GM19025 (cell line): ENCODE measurements around the gene RALGAPB.

ENCODE experiments used
- ATAC-seq: cut with Tn5 transposase; IDR thresholded peaks from one replicate; pipeline ENCODE4 v1.9.1; 2021; ENCODE audit warnings: mild to moderate bottlenecking, low read depth, moderate library complexity; ENCODE audit not compliant: unreplicated experiment

The RALGAPB gene

DNA sequence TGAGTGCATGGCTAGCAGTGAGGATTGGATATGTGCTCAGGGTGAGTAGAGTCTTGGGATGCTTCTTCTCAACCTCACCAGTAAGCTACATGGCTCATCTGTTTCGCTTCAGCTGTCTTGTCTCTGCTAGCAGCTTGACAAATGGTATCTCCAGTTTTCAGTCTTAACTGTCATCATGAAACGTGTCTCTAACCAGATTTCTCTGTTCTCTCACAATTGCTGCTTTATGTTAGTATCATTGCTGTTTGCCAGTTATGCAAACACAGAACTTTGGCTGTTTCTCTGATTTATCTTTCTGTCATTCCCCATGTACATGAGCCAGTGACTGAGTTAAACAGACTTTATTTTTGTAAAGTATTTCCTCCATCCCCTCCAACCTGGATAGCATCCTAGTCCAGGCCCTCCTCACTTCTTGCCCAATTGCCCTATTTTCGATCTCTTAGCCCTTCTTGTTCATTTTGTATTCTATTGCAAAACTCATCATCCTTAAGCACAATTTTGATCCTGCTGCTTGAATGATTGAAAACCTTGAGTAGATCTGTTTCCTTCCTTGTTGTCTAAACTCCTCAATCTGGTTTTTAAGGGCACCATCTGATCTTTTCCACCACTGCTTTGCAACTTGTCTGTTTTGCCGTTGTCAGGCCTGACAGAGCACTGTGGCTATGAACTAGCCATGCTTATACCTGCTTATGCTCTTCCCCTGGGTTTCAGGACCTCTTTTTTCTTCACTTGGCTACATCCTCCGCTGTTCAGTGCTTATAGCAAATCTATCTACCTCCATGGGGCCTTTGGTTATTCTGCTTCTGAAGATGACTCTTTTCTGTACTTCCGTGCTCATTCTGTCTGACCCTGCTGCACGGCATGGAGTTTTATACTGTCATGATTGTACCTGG, 70.6 kb downstream of the RALGAPB start:
- no peak for ATAC-seq

DNA sequence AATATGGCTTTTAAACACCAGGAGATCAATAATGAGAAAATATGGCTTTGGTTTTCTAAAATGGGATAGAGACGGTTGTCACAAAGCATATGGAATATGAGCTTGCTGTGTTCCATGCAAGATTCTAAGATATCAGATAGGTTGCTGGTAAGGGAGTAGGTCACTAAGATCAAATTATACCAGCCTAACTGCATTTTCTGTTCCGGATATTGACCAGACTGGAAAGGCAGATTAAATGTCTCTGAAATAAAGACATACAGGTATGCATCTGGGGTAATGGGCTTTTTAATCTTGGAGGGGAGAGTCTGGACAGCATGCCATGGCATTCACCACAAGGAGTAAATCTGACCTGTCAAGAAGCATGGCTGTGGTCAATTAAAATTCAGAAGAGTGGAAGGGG, 73.1 kb downstream of the RALGAPB start:
- ATAC-seq: no peak

DNA sequence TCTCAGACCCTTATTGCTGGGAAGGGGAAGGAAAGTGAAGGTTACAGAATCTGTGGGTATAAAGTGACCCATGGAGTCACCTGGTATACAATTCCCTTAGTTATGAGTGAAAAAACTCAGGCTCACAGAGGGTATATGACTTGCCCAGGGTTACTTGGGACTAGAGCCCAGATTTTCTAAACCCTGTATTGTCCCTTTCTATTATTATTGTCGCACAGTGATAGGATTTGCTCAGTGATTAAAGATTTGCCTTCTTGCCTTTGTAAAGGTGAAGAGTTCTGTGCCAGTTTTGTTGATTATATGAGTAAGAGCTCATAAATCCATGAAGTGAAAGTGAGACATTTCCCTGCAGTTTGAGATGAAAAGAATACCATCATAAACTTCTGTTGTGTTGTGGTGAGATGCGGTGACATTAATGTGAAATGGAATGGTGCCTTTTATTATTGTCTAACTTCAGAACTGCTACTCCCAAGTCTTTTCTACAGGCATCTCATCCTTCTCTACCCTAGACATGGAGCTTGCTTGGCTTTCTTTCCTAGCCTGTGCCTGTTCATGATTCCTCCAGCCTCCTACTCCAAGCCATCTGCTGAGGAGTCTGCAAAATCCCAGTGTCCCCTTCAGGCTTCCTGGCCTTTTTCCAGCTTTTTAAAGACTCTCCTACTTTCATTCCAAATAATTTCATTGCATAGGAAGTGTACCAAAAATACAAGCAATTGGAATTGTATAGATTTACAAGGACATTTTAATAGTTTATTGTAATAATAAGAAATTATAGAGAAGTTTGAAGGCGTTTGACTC, 74.8 kb downstream of the RALGAPB start:
- ATAC-seq: no peak

DNA sequence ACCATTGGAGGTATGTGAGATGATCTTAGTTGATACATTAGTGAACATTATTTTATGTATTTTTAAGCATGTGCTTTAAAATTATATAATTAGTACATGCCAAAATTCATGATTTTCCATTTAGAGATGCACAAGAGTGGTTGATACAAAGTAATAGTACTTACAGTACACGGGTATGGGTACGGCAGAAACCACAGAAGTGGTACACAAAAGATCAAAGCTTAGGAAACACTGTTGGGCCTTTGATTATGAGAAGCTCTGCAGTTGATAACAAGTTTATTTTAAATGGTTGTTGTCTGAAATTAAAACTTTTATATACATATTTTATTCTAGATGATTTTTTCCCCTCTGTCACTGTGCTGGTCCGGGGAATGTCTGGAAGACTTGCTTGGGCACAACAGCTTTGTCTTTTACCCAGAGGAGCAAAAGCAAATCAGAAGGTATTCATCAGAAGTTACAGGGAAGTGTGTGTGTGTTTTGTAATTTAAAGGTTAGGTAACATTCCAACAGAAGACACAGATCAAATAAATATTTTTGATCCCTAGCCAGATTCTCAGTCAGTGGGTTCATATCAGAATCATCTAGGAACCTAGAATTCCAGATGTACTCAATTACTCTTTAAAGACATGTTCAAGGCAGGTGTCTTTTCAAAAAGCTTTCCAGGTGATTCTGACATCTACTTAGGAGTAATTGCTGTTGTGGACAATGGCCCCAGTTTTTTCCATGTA, 75.9 kb downstream of the RALGAPB start:
- no peak for ATAC-seq

DNA sequence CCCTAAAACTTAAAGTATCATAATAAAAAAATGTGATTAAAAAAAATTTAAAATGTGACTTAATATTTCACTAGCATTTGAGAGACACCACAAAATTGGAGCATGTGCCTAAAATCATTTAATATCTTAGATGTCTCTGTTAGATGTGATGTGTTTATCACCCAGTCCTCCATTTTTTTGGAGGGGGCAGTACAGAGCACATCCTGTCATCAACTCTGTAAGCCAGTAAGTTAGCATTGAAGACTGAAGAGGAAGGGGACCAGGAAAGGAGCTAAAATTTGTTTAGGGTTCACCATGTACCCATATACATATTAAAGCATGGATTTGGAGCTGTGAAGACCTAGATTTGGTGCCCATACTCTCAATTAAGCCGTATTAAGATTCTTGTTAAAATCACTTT, 77.6 kb downstream of the RALGAPB start:
- no peak for ATAC-seq

DNA sequence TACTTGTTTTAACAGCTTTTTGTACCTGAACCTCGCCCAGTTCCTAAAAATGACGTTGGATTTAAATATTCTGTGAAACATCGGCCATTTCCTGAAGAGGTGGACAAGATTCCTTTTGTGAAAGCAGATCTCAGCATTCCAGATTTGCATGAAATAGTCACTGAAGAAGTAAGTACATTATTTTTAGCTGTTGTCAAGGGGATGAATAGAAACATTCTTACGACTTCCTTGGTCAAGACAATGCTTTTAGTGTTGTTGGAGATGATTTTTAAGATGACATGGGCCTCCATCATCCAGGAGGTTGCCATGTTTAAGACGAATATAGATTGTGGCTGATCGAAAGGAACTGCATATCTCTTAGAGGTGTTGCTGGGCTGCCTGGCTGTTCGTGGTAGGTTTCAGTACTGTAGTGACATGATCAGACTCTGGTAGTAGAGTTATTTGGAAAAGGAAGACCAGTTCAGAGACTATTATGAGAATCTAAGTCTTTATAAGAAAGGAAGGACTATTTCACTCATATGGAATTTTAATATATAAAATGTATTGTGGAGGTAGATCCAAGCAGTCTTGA, 78.5 kb downstream of the RALGAPB start:
- no peak for ATAC-seq

DNA sequence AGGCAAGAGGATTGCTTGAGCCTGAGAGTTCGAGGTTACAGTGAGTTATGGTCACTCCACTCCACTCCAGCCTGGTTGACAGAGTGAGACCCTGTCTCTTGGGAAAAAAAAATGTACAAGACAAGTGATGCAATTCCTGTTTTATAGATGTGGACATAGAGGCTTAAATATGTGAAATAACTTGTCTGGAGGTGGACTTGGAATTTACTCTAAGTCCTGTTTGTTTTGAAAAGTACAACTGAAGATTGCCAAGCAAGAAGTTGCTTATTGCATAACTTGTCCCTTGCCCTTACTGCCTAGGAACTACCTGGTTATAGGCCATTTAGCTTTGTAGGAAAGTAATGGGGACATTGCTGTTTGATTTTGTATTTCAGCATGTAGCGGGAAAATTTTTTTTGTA, 82.3 kb downstream of the RALGAPB start:
- ATAC-seq: no peak

DNA sequence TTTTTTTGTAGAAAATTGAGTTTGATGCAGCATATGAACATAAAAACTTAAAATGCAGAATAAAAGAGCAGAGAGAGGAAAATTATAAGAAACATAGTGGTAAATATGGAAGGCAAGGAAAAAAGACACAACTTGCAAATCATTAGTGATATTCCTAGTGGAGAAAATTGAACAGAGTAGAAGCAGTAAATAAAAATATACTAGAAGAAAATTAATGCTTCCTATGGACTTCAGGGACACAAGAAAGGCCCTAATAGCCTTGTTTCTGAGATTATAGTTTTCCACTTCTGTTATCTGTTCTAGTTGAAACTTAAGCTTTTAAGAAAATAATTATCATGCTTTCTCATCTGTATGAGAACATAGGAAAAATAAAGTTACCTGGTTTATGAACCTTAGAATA, 82.8 kb downstream of the RALGAPB start:
- no peak for ATAC-seq

DNA sequence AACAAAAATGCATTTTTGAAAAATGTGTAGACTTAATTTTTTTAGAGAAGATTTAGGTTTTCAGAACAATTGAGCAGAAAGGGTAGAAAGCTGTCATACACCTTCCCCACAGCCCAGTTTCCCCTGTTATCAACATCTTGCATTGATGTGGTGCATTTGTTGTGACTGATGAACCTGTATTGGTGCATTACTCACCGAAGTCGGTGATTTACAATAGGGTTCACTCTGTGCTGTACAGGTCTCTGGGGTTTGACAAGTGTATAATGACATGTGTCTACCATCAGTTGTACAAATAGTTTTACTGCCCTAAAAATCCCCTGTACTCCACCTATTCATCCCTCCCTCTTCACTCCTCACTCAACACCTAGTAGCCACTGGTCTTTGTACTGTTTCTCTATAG, 84.5 kb downstream of the RALGAPB start:
- no peak for ATAC-seq

DNA sequence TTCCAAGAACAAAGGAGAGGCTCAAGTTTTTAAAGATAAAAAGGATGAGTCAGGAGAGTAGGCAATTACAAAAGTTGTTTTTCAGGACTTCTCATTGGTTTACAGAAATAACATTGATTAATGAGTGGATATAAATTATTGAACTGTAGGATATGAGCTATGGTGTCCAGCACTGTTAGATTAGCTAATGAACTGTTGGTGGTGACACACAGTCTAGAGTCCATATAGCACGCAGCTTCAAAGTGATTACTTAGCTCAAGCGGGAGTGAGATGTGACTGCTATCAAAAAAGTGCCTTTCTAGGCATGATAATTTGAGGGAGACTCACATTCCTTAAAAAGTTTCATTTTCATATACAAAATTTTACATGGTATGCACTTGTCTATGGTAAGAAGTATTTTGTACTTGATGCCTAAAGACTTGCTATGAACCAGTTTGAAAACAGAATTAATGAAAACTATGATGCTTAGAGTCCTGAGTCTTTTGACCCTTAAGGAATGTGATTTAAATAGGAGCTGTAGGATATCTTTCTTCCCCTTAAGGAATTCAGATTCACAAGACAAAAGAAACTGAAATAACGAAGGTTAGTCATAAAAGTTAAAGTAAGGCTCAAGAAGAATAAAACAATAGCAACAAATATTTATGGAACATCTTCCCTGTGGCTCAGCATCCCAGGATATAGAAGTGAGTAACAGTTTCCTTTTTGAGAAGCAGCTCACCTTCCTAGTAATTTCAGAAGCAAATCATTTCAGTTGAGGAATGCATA, 86.1 kb downstream of the RALGAPB start:
- no peak for ATAC-seq

DNA sequence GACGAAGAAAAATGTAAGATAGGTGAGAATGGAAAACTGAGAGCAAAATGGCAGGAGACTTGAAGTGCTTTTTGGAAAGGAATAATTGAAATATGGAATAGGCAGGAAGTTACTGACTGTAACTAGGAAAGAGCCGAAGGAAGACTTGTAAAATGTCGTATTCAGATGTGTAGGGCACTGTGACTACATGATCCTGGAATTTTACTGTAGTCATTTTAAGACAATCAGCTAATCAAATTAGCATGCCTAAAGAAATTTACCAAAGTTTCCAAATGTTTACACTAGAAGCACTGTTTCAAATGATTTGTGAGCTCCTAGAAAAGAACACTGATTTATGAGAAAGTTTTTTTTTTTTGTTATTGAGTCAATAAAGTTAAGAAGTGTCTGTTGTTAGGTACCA, 87.1 kb downstream of the RALGAPB start:
- no peak for ATAC-seq

DNA sequence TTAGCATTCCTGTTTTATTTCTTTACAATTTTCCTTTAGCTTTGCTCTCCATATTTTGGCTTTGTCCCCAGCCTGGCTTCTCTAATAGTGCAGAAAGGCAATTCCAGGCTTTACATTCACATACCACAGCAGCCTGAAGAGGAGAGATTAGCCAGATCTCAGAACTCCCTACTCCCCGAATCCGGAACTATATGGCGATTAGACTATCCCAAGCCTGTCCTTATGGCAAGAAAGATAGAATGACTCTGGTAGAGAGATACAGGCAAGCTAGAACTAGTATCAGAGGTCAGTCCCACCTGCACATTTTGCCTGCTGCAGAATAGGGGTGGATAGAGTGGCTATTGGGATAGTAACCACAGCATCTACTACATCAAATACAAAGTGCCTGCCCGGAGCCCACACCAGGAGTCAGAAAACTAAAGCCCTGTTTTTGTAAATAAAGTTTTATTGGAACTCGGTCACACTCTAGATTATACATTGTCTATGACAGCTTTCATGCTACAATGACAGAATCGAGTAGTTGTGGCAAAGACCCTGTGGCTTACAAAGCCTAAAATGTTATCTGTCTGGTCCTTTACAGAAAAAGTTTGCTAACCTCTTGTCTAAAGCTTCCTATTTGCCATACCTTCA, 91.3 kb downstream of the RALGAPB start:
- no peak for ATAC-seq

DNA sequence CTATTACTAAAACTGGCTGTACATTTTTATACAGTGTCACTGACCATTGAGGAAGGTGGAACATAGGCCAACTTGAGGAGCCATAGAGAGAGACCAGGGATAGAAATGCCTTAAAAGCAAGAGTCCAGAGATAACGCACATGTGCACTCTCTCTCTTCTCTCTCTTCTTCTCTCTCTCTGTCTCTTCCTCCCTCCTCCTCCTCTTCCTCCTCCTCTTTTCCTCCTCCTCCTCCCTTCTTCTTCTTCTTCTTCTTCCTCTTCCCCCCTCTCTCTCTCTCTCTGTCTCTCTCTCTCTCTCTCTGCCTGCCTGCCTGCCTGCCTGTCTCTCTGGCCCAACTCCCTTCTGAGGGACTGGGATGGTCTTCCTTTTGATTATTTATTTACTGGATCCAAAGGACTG, 92.0 kb downstream of the RALGAPB start:
- no peak for ATAC-seq

DNA sequence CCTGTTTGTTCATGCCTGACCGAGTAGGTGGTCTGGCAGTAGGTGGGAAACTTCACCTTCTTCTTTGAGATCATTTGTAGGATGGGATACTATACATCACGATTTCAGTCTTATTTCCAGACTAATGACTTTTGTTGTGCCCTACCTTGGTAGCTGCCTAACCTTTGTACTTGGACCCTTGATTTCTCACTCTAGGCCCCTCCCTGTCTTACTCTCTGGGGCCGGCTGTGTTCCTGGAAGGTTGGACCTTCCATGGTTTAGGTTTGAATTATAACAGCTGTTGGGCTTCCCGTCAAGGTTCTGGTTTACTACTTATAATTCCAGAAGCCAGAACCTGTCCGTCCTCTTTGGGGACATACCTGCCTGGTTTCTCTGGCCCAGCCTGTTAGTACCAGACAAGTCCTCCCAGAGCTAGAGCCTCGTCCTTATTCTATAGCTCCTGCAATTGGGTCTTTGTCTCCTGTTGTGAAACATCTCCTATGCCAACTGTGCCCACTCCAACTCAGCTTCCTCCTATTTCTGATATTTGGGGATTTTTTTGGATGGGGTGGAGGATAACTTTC, 93.5 kb downstream of the RALGAPB start:
- ATAC-seq: no peak

DNA sequence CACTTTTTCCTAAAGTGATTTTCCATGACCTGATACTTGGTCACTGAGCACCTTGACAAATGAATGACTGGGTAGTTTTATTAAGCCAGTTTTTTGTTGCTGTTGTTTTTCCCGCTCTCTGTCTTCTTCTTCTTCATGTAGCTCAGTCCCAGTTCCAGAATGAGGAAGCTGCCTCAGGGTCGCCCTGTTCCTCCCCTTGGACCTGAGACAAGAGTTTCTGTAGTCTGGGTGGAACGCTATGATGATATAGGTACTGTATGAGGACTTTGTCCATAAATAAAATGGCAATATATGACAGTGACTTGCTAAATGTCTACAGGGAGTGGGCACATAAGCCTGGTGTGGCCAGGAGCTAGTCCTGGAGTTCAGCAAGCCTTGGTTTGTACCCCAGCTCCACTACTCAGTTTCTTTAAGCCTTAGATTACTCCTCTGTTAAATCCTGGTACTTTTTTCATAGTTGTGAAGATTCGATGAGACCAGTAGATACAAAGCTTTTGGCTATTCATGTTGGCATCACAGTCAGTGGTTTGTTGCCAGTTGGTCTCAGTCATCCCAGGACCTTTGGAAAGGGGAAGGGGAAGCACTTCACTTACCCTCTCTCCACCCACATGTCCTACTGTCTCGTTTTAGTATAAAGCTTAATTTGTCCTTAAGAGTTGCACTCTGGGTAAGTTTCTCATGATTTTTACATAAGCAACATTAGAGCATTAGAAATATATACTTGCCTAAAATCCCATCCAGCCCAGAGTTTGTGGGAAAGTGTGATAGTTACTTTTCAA, 97.3 kb downstream of the RALGAPB start:
- ATAC-seq: no peak

DNA sequence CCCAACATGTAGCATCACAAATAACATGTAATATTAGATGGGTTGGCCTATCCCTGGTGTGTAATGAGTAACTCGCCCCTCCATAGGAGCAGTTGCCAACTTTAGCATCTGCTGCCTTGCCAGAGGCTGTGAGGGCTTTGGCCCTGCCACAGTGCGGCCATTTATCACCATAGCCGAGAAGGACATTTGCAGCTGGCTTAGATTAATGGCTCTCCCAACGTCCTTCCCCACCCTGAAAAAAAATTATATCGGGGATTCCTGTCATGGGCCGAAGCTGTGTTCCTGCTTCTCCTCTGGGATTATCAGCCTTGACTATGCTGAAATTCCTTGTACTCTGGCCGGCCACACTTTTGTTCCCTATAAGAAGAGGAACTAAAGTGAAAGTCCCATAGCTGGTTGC, 100.8 kb downstream of the RALGAPB start:
- ATAC-seq: no peak

DNA sequence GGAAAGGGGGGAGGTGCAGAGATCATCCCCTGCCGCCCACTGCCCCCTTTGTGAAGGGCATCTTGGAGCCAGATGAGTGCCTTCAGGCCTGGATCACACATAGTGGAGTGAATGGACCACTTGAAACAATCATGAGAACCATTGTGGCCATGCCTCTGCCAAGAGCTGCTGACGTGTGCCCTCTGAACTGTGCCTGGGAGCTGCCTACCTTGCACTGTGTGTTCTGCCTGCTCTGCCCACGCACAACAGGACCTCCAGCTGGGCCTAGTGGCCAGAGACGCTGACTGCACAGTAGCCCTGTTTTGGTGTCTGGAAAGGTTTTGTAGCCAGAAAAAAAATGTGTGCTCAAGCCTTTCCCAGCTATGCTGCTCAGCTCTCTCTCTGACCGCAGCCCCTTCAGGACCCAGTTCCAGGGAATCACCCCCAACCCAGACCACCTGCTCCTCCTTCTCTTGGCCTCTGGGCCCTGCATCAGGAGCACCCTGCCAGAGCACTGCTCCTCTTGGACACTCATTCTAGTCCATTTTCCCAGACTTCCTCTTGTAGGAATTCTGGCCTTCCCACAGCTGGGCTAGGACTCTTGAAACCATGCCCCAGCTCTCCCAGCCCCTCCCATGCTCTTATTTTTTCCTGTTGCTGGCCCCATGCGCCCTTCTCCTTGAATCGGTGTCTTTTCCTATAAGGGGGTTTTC, 106.7 kb downstream of the RALGAPB start:
- no peak for ATAC-seq

DNA sequence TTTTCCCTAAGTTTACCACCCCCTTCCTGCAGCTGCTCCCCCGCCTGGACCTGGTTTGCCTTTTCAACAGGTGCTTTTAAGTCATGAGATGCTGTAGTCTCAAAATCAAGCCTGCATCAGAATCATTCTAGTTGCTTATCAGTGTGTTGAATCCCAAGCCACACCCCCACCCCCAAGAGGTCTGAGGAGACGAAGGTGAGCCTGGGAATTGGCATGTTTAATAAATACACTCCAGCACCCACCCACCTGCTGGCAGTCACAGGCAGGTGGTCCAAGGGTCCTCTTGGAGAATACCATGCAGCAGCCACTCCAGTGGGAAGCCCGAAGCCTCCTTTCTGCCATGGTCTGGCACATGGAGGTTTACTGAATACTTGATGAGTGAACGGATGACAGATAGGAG, 107.3 kb downstream of the RALGAPB start:
- ATAC-seq: no peak
